ENCODE measurements around the gene PIK3C2G.

- TF ChIP-seq CTCF (conservative IDR thresholded peaks at IDR 0.05; ENCODE audit: low read depth, low read length) (no peak), EZH2 (IDR thresholded peaks at IDR 0.05; ENCODE audit: borderline replicate concordance, low read depth, low read length, poor library complexity, severe bottlenecking) (no peak)
These were observed 231.2 kb downstream of the PIK3C2G start for GRCh38 chr12:18492372-18493025.

Measured in A673 (cell line).